Measurements from ENCODE around the gene CTNNA1. TPM values are rescaled to one million over a fixed set of nuclear protein-coding genes. Genes with fewer than 3 reads are reported as not detected.

Gene CTNNA1
- total RNA-seq, 1 donor from 2014 or later: 371 TPM

- H3K9me3 Mint-ChIP-seq: peaks cover 2% of the 10 kb centered on the region
- H3K36me3 Mint-ChIP-seq: peaks cover 51% of the 10 kb centered on the region
- DNase-seq (ENCODE audit: extremely low spot score, unreplicated experiment): no peak
- peaks cover 8% of the 10 kb centered on the region for H3K4me1 Mint-ChIP-seq (ENCODE audit: unreplicated experiment)
- peak overlapping the region; percentile 37 for H3K27ac Mint-ChIP-seq
- H3K27me3 Mint-ChIP-seq: no peaks in the 10 kb centered on the region
- no peak overlapping the region for H3K4me3 Mint-ChIP-seq
- no peak for TF ChIP-seq CTCF (conservative IDR thresholded peaks at IDR 0.05)
These were observed 142.7 kb downstream of the CTNNA1 start for GRCh38 chr5:138895918-138896317.

GRCh38 chr5:138898299-138898698 is 145.1 kb downstream of the CTNNA1 start:
- H3K27me3 Mint-ChIP-seq: no peaks in the 10 kb centered on the region
- H3K4me3 Mint-ChIP-seq: no peak overlapping the region
- no peak overlapping the region for H3K27ac Mint-ChIP-seq
- H3K36me3 Mint-ChIP-seq: peaks cover 64% of the 10 kb centered on the region
- no peak for TF ChIP-seq CTCF (conservative IDR thresholded peaks at IDR 0.05)
- H3K4me1 Mint-ChIP-seq (ENCODE audit: unreplicated experiment): peaks cover 19% of the 10 kb centered on the region
- no peaks in the 10 kb centered on the region for H3K9me3 Mint-ChIP-seq
- no peak for DNase-seq (ENCODE audit: extremely low spot score, unreplicated experiment)

GRCh38 chr5:138898742-138899141 is 145.5 kb downstream of the CTNNA1 start:
- H3K4me1 Mint-ChIP-seq (ENCODE audit: unreplicated experiment): peaks cover 19% of the 10 kb centered on the region
- H3K27me3 Mint-ChIP-seq: no peaks in the 10 kb centered on the region
- H3K36me3 Mint-ChIP-seq: peaks cover 69% of the 10 kb centered on the region
- no peak for DNase-seq (ENCODE audit: extremely low spot score, unreplicated experiment)
- H3K4me3 Mint-ChIP-seq: no peak overlapping the region
- H3K9me3 Mint-ChIP-seq: no peaks in the 10 kb centered on the region
- H3K27ac Mint-ChIP-seq: no peak overlapping the region
- no peak for TF ChIP-seq CTCF (conservative IDR thresholded peaks at IDR 0.05)

- no peak for DNase-seq (ENCODE audit: extremely low spot score, unreplicated experiment)
- peak overlapping the region; percentile 62 for H3K27ac Mint-ChIP-seq
- H3K4me3 Mint-ChIP-seq: no peak overlapping the region
- H3K36me3 Mint-ChIP-seq: peaks cover 68% of the 10 kb centered on the region
- TF ChIP-seq CTCF (conservative IDR thresholded peaks at IDR 0.05): no peak
- no peaks in the 10 kb centered on the region for H3K27me3 Mint-ChIP-seq
- peaks cover 19% of the 10 kb centered on the region for H3K4me1 Mint-ChIP-seq (ENCODE audit: unreplicated experiment)
- no peaks in the 10 kb centered on the region for H3K9me3 Mint-ChIP-seq
These were observed 147.2 kb downstream of the CTNNA1 start for GRCh38 chr5:138900281-138900965.

- Mint-ChIP-seq H3K36me3 (peaks cover 68% of the 10 kb centered on the region), H3K27ac (peak overlapping the region; percentile 68)
These were observed 148.5 kb downstream of the CTNNA1 start for GRCh38 chr5:138901716-138902115.

More at GRCh38 chr5:138901716-138902115, 148.5 kb downstream of the CTNNA1 start:
- no peak for TF ChIP-seq CTCF (conservative IDR thresholded peaks at IDR 0.05)
- Mint-ChIP-seq H3K9me3 (no peaks in the 10 kb centered on the region), H3K4me1 (ENCODE audit: unreplicated experiment) (peaks cover 19% of the 10 kb centered on the region), H3K4me3 (no peak overlapping the region), H3K27me3 (no peaks in the 10 kb centered on the region)
- no peak for DNase-seq (ENCODE audit: extremely low spot score, unreplicated experiment)

Measured in type B pancreatic cell (in vitro differentiated cells).